Astrocyte of the spinal cord (primary cell): Measurements from ENCODE around the gene ARHGAP26.

Source experiments
- DNase-seq: peaks from one replicate; pipeline ENCODE4 v3.0.0; 2011; ENCODE audit warnings: low read depth, low spot score
- H3K4me3 ChIP-seq: 2 replicates; pipeline ENCODE4 v1.5.1; 2011; ENCODE audit warnings: low read depth, mild to moderate bottlenecking, low read length, moderate library complexity
- in situ Hi-C: cut with HindIII; loops from 2 replicates; pipeline ENCODE4 v1.10.0; 2017; ENCODE audit warnings: low sequenced_read_pairs
- TF ChIP-seq, protein P1 (sequence below): IDR thresholded peaks from 2 replicates; pipeline ENCODE4 v1.5.1; 2012; ENCODE audit warnings: low read depth, mild to moderate bottlenecking, low read length, inconsistent platforms

ARHGAP26 gene

DNA sequence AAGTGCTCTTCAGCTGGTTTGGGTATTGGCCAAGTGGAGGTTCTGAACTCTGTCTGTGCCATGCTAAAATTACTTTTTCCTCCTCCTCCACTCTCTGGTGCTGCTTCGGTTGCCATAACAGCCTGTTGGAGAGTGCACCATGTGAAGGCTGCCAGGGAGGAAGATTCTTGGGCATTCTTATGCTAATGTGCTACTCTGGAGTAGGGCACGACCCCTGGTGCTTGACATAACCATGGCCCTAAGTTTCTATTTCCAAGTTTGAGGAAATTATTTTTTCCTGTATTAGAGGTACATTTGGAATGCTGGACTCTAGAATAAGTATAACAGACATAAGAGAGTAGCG lies 111.6 kb downstream of the ARHGAP26 start:
- no peak for DNase-seq
- TF ChIP-seq, protein P1, sequence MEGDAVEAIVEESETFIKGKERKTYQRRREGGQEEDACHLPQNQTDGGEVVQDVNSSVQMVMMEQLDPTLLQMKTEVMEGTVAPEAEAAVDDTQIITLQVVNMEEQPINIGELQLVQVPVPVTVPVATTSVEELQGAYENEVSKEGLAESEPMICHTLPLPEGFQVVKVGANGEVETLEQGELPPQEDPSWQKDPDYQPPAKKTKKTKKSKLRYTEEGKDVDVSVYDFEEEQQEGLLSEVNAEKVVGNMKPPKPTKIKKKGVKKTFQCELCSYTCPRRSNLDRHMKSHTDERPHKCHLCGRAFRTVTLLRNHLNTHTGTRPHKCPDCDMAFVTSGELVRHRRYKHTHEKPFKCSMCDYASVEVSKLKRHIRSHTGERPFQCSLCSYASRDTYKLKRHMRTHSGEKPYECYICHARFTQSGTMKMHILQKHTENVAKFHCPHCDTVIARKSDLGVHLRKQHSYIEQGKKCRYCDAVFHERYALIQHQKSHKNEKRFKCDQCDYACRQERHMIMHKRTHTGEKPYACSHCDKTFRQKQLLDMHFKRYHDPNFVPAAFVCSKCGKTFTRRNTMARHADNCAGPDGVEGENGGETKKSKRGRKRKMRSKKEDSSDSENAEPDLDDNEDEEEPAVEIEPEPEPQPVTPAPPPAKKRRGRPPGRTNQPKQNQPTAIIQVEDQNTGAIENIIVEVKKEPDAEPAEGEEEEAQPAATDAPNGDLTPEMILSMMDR, result no peak
- in situ Hi-C loops, result no loop called here
- H3K4me3 ChIP-seq, result no peak overlapping the region

- TF ChIP-seq, protein P1, result no peak
- no peak overlapping the region for H3K4me3 ChIP-seq
- in situ Hi-C loops, result no loop called here
- no peak for DNase-seq
These were observed 112.8 kb downstream of the ARHGAP26 start for GRCh38 chr5:142883025-142883424.

DNA sequence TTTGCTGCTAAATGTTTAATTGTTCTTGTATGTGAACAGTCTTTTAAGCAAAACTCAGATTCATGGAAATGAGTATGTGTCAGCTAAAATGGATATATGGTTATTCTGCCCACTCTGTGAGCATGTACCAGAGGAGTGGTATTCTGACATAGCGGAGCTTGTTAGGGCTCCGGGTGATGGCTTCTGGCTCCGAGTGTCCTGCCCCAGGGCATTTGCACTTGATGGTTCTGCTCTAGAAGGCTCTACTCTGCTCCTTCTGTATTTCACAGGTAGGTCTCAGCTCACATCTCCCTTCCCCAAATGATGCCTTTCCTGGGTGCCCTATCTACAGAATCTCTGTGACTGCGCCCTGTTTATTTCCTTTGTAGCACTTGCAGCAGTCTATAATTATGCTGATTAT lies 113.3 kb downstream of the ARHGAP26 start:
- TF ChIP-seq, protein P1, result no peak
- no peak for DNase-seq
- in situ Hi-C loops, result no loop called here
- no peak overlapping the region for H3K4me3 ChIP-seq

GRCh38 chr5:142884029-142884428 lies 113.9 kb downstream of the ARHGAP26 start:
- TF ChIP-seq, protein P1, result no peak
- no peak overlapping the region for H3K4me3 ChIP-seq
- DNase-seq, result no peak
- in situ Hi-C loops, result no loop called here

GRCh38 chr5:142886211-142886610 lies 116.0 kb downstream of the ARHGAP26 start:
- no peak overlapping the region for H3K4me3 ChIP-seq
- in situ Hi-C loops, result no loop called here
- TF ChIP-seq, protein P1, result no peak
- no peak for DNase-seq

DNA sequence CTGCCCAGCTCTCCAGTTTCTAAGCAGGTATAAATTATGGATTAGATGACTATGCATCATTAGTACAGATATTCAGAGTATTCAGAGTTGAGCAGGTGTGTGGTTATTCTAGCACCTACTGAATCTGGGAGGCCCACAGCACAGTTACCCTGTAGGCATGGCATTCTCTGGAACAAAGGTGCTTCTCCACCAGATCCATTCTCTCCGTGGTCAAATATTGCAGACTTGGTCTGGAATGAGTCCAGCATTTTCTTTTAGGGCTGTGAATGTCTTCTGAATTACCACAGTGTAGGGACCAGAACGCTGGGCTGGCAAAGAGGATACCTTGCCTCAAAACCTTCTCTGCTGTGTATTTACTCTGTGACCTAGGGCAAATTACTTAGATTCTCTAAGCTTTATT lies 116.8 kb downstream of the ARHGAP26 start:
- no peak for DNase-seq
- TF ChIP-seq, protein P1, result no peak
- no peak overlapping the region for H3K4me3 ChIP-seq
- in situ Hi-C loops, result no loop called here

- in situ Hi-C loops, result no loop called here
- H3K4me3 ChIP-seq, result no peak overlapping the region
- TF ChIP-seq, protein P1, result peak; percentile 63
- DNase-seq, result peak; percentile 57
These were observed 118.4 kb downstream of the ARHGAP26 start for GRCh38 chr5:142888469-142889085.
